ENCODE data around the gene LARGE1.

GRCh38 chr22:33913188-33913587, 7.1 kb downstream of the LARGE1 start:
- TF ChIP-seq CTCF (IDR thresholded peaks at IDR 0.05) (no peak), POLR2A (IDR thresholded peaks at IDR 0.05) (no peak), EP300 (IDR thresholded peaks at IDR 0.05) (no peak)

All from tibial nerve (tissue), 4 donors.